Astrocyte (in vitro differentiated cells and primary cell): ENCODE measurements around the gene KRT36.

Experiments used
- EZH2 ChIP-seq: IDR thresholded peaks from 2 replicates; pipeline ENCODE4 v1.6.1; 2012; ENCODE audit warnings: mild to moderate bottlenecking, low read length, inconsistent platforms; ENCODE audit not compliant: insufficient read depth
- TF ChIP-seq, protein P1 (sequence below): IDR thresholded peaks from 2 replicates; pipeline ENCODE4 v1.5.1; 2011; ENCODE audit warnings: low read depth, mild to moderate bottlenecking, inconsistent platforms, low read length, moderate library complexity; ENCODE audit not compliant: insufficient read depth

DNA sequence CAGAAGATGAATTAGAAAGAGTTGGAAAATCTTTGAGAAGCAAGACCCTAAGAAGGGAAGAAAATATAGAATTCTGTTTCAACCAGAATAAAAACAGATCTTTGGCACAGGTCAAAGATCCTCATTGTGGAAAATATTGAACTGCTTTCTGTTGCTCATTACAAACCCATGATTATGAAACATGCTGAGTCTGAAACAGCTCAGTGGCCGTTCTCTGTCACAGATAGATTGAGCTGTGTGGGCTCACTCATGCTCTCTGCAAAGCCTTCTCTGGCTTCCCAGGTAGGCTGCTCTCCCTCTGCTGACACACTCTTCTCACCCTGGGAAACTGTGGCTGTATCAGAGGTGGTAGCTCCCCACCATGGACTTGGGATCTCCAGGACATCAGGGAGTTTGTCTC, 45.5 kb downstream of the KRT36 start:
- no peak for TF ChIP-seq EZH2
- TF ChIP-seq, protein P1, sequence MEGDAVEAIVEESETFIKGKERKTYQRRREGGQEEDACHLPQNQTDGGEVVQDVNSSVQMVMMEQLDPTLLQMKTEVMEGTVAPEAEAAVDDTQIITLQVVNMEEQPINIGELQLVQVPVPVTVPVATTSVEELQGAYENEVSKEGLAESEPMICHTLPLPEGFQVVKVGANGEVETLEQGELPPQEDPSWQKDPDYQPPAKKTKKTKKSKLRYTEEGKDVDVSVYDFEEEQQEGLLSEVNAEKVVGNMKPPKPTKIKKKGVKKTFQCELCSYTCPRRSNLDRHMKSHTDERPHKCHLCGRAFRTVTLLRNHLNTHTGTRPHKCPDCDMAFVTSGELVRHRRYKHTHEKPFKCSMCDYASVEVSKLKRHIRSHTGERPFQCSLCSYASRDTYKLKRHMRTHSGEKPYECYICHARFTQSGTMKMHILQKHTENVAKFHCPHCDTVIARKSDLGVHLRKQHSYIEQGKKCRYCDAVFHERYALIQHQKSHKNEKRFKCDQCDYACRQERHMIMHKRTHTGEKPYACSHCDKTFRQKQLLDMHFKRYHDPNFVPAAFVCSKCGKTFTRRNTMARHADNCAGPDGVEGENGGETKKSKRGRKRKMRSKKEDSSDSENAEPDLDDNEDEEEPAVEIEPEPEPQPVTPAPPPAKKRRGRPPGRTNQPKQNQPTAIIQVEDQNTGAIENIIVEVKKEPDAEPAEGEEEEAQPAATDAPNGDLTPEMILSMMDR = no peak
